Measurements from ENCODE around the gene BRIP1.
"Not testable (repeated sequence)": the region's sequence is repeated elsewhere in the genome, so short reads cannot be mapped to it uniquely, and the experiment has no call there.

The BRIP1 gene

GRCh38 chr17:61795546-61795945, 67.8 kb downstream of the BRIP1 start:
- no peak for DNase-seq

- DNase-seq = no peak
Observed at GRCh38 chr17:61794792-61795191, 68.5 kb downstream of the BRIP1 start.

GRCh38 chr17:61794242-61794641, 69.1 kb downstream of the BRIP1 start:
- no peak for DNase-seq

- DNase-seq = no peak
Observed at GRCh38 chr17:61793565-61793964, 69.8 kb downstream of the BRIP1 start.

GRCh38 chr17:61789872-61790271, 73.5 kb downstream of the BRIP1 start:
- DNase-seq = no peak

- no peak for DNase-seq
Observed at GRCh38 chr17:61786088-61786487, 77.2 kb downstream of the BRIP1 start.

- DNase-seq = no peak
Observed at GRCh38 chr17:61784510-61784909, 78.8 kb downstream of the BRIP1 start.

GRCh38 chr17:61783556-61784304, 79.6 kb downstream of the BRIP1 start:
- no peak for DNase-seq

- DNase-seq = no peak
Observed at GRCh38 chr17:61783120-61783519, 80.2 kb downstream of the BRIP1 start.

GRCh38 chr17:61782683-61783082, 80.6 kb downstream of the BRIP1 start:
- no peak for DNase-seq

GRCh38 chr17:61775364-61775763, 88.0 kb downstream of the BRIP1 start:
- no peak for DNase-seq

- DNase-seq = no peak
Observed at GRCh38 chr17:61774724-61775123, 88.6 kb downstream of the BRIP1 start.

GRCh38 chr17:61774087-61774486, 89.2 kb downstream of the BRIP1 start:
- DNase-seq = not testable (repeated sequence)

GRCh38 chr17:61770752-61771533, 92.4 kb downstream of the BRIP1 start:
- DNase-seq = no peak

GRCh38 chr17:61770043-61770442, 93.3 kb downstream of the BRIP1 start:
- no peak for DNase-seq

GRCh38 chr17:61768405-61768804, 94.9 kb downstream of the BRIP1 start:
- DNase-seq = no peak

- DNase-seq = no peak
Observed at GRCh38 chr17:61766520-61766919, 96.8 kb downstream of the BRIP1 start.

GRCh38 chr17:61764846-61765245, 98.5 kb downstream of the BRIP1 start:
- no peak for DNase-seq

GRCh38 chr17:61761827-61762226, 101.5 kb downstream of the BRIP1 start:
- DNase-seq = no peak

- no peak for DNase-seq
Observed at GRCh38 chr17:61759362-61759761, 104.0 kb downstream of the BRIP1 start.

GRCh38 chr17:61758430-61758829, 104.9 kb downstream of the BRIP1 start:
- no peak for DNase-seq

- no peak for DNase-seq
Observed at GRCh38 chr17:61757168-61757567, 106.2 kb downstream of the BRIP1 start.

- DNase-seq = no peak
Observed at GRCh38 chr17:61756561-61756960, 106.8 kb downstream of the BRIP1 start.

GRCh38 chr17:61755668-61756067, 107.7 kb downstream of the BRIP1 start:
- no peak for DNase-seq
